ENCODE data around the gene GRIK2. TPM values are rescaled to one million over a fixed set of nuclear protein-coding genes. Genes with fewer than 3 reads are reported as not detected.

GRIK2 gene
- total RNA-seq, 1 experiment from 2014 or later = 0.61 TPM

- Histone ChIP-seq H3K79me2 (ENCODE audit: low read depth) (no peaks in the 10 kb centered on the region), H3K4me1 (replicated peaks; ENCODE audit: insufficient read depth) (no peaks in the 10 kb centered on the region), H3K9me2 (ENCODE audit: insufficient read depth) (no peaks in the 10 kb centered on the region), H4K20me1 (ENCODE audit: insufficient read depth) (no peaks in the 10 kb centered on the region), H3K27ac (no peak overlapping the region), H3K36me3 (ENCODE audit: low read depth) (no peaks in the 10 kb centered on the region), H3K4me3 (no peak overlapping the region), H3K27me3 (ENCODE audit: insufficient read depth, low read depth) (peaks cover 5% of the 10 kb centered on the region; the same call in 1 of the 2 replicates), H2AFZ (no peak overlapping the region), H3F3A (ENCODE audit: insufficient read depth, low read depth) (no peaks in the 10 kb centered on the region), H3K4me2 (no peak overlapping the region), H3K9me3 (ENCODE audit: insufficient read depth, low read depth) (no peaks in the 10 kb centered on the region)
- TF ChIP-seq EZH2 (IDR thresholded peaks at IDR 0.05; ENCODE audit: low read depth) (no peak), CTCF (conservative IDR thresholded peaks at IDR 0.05) (no peak)
- CTCF ChIA-PET = no interaction called here
- no TSS peak for BruUV-seq (replicated peaks)
- no peak for DNase-seq
- intact Hi-C loops (cut with micrococcal nuclease; ENCODE audit: unreplicated experiment) = no loop called here
- POLR2A ChIA-PET (ENCODE audit: unreplicated experiment) = no interaction called here
Measured at GRCh38 chr6:101402622-101403031, 9.1 kb downstream of the GRIK2 start.

- Histone ChIP-seq H3F3A (ENCODE audit: insufficient read depth, low read depth) (no peaks in the 10 kb centered on the region), H3K9me3 (ENCODE audit: insufficient read depth, low read depth) (no peaks in the 10 kb centered on the region), H2AFZ (no peak overlapping the region), H3K79me2 (ENCODE audit: low read depth) (no peaks in the 10 kb centered on the region), H3K4me2 (no peak overlapping the region), H4K20me1 (ENCODE audit: insufficient read depth) (no peaks in the 10 kb centered on the region), H3K4me3 (no peak overlapping the region), H3K36me3 (ENCODE audit: low read depth) (no peaks in the 10 kb centered on the region), H3K27me3 (ENCODE audit: insufficient read depth, low read depth) (peaks cover 5% of the 10 kb centered on the region; the same call in 1 of the 2 replicates), H3K9me2 (ENCODE audit: insufficient read depth) (no peaks in the 10 kb centered on the region), H3K27ac (no peak overlapping the region), H3K4me1 (replicated peaks; ENCODE audit: insufficient read depth) (no peaks in the 10 kb centered on the region)
- intact Hi-C loops (cut with micrococcal nuclease; ENCODE audit: unreplicated experiment) = no loop called here
- no TSS peak for BruUV-seq (replicated peaks)
- no peak for TF ChIP-seq CTCF (conservative IDR thresholded peaks at IDR 0.05)
- TF ChIP-seq EZH2 (IDR thresholded peaks at IDR 0.05; ENCODE audit: low read depth) = no peak
- no peak for DNase-seq
- POLR2A ChIA-PET (ENCODE audit: unreplicated experiment) = no interaction called here
- CTCF ChIA-PET = no interaction called here
Measured at GRCh38 chr6:101403216-101403945, 9.9 kb downstream of the GRIK2 start.

GRCh38 chr6:101404775-101405174 lies 11.3 kb downstream of the GRIK2 start:
- no peaks in the 10 kb centered on the region for H3K9me2 ChIP-seq (ENCODE audit: insufficient read depth)
- no peak overlapping the region for H2AFZ ChIP-seq
- no peak overlapping the region for H3K4me2 ChIP-seq
- H3F3A ChIP-seq (ENCODE audit: insufficient read depth, low read depth) = no peaks in the 10 kb centered on the region
- no peak overlapping the region for H3K27ac ChIP-seq
- CTCF ChIA-PET = no interaction called here
- H3K79me2 ChIP-seq (ENCODE audit: low read depth) = no peaks in the 10 kb centered on the region
- H3K27me3 ChIP-seq (ENCODE audit: insufficient read depth, low read depth) = peaks cover 5% of the 10 kb centered on the region; the same call in 1 of the 2 replicates
- intact Hi-C loops (cut with micrococcal nuclease; ENCODE audit: unreplicated experiment) = no loop called here
- H4K20me1 ChIP-seq (ENCODE audit: insufficient read depth) = no peaks in the 10 kb centered on the region
- DNase-seq = no peak
- no peaks in the 10 kb centered on the region for H3K36me3 ChIP-seq (ENCODE audit: low read depth)
- H3K4me3 ChIP-seq = no peak overlapping the region
- no TSS peak for BruUV-seq (replicated peaks)
- no peaks in the 10 kb centered on the region for H3K4me1 ChIP-seq (replicated peaks; ENCODE audit: insufficient read depth)
- TF ChIP-seq CTCF (conservative IDR thresholded peaks at IDR 0.05) = no peak
- TF ChIP-seq EZH2 (IDR thresholded peaks at IDR 0.05; ENCODE audit: low read depth) = no peak
- POLR2A ChIA-PET (ENCODE audit: unreplicated experiment) = no interaction called here
- H3K9me3 ChIP-seq (ENCODE audit: insufficient read depth, low read depth) = no peaks in the 10 kb centered on the region

Measured in PC-9 (cell line).